HFF-Myc (cell line): Measurements from ENCODE around the gene LARGE1.

Experiments
- DNase-seq: peaks from one replicate; pipeline ENCODE4 v3.0.0-alpha.2; 2011; ENCODE audit warnings: low read depth; ENCODE audit errors: extremely low read depth
- H3K4me3 ChIP-seq: replicated peaks from 2 replicates; pipeline ENCODE4 v1.5.1; 2011; ENCODE audit warnings: low read depth, mild to moderate bottlenecking, control low read depth, low read length
- TF ChIP-seq, protein P1 (sequence below): IDR thresholded peaks from 2 replicates; pipeline ENCODE4 v1.5.1; 2012; ENCODE audit warnings: mild to moderate bottlenecking, low read depth, low read length, control low read depth; ENCODE audit errors: missing control alignments

Gene LARGE1

DNA sequence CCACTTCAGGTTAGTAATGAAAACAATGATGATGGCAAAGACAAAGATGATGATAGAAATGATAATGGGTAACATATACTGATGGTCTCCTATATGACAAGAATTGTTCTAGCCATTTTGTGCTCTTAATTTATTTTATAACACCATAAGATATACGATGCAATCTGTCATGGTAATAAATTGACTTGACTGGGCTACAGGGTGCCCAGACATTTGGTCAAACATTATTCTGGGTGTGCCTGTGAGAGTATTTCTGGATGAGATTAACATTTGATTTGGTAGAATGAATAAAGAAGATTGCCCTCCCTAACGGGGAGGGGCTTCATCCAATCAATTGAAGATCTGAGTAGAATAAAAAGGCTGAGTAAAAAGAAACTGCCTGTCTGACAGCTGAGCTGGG, 237.3 kb downstream of the LARGE1 start:
- TF ChIP-seq, protein P1, sequence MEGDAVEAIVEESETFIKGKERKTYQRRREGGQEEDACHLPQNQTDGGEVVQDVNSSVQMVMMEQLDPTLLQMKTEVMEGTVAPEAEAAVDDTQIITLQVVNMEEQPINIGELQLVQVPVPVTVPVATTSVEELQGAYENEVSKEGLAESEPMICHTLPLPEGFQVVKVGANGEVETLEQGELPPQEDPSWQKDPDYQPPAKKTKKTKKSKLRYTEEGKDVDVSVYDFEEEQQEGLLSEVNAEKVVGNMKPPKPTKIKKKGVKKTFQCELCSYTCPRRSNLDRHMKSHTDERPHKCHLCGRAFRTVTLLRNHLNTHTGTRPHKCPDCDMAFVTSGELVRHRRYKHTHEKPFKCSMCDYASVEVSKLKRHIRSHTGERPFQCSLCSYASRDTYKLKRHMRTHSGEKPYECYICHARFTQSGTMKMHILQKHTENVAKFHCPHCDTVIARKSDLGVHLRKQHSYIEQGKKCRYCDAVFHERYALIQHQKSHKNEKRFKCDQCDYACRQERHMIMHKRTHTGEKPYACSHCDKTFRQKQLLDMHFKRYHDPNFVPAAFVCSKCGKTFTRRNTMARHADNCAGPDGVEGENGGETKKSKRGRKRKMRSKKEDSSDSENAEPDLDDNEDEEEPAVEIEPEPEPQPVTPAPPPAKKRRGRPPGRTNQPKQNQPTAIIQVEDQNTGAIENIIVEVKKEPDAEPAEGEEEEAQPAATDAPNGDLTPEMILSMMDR, result no peak
- no peak overlapping the region for H3K4me3 ChIP-seq
- DNase-seq, result no peak

DNA sequence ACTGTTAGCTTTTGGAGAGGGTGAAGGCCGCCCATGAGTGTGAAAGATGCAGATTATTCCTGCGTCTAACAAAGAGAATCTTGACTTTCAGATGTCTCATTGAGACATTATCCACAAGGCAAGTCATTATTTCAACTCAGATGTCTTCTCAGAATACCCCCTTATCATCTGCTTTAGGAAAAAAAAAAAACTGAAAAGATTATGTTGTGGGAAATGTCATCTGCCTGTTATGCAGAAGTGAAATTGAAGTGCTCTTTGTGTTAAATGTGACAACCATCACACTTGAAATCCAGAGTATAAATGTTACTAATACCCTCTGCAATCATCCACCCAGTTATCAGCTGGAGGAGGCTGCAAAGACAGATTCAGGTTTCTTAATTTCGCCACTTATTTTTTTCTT, 239.6 kb downstream of the LARGE1 start:
- TF ChIP-seq, protein P1, result no peak
- no peak for DNase-seq
- no peak overlapping the region for H3K4me3 ChIP-seq

GRCh38 chr22:33678523-33678922, 241.8 kb downstream of the LARGE1 start:
- no peak overlapping the region for H3K4me3 ChIP-seq
- TF ChIP-seq, protein P1, result no peak
- DNase-seq, result no peak

DNA sequence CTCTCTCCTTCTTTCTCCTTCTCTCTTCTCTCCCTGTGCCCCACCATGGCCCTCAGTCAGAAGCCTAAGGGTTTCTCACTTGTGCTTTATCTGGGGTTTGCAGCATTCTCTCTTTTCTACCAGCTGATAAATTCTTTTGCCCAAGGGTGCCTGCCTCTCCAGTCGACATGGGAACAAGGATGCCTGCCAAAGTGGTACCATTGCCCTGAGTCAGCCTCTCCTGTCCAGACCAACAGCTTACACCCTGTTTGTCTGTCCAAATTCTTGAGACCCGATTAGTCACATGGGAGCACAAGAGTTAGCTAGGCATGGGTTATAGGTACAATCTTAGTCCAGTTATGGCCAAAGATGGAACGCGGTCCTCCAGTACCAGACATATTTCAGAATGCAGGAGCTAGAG, 242.7 kb downstream of the LARGE1 start:
- TF ChIP-seq, protein P1, result no peak
- DNase-seq, result no peak
- no peak overlapping the region for H3K4me3 ChIP-seq

- H3K4me3 ChIP-seq, result no peak overlapping the region
- TF ChIP-seq, protein P1, result no peak
- no peak for DNase-seq
These were observed 245.9 kb downstream of the LARGE1 start for GRCh38 chr22:33674357-33674756.

- no peak overlapping the region for H3K4me3 ChIP-seq
- DNase-seq, result no peak
- TF ChIP-seq, protein P1, result no peak
These were observed 250.5 kb downstream of the LARGE1 start for GRCh38 chr22:33669746-33670145.

GRCh38 chr22:33666961-33667619, 253.2 kb downstream of the LARGE1 start:
- no peak overlapping the region for H3K4me3 ChIP-seq
- TF ChIP-seq, protein P1, result no peak
- DNase-seq, result no peak
